Measurements from ENCODE around the gene PGLYRP3.

The PGLYRP3 gene

GRCh38 chr1:153345187-153346076, 32.7 kb upstream of the PGLYRP3 start:
- no peak overlapping the region for H3K27ac ChIP-seq (ENCODE audit: extremely low read depth, low read depth, low read length)
- H3K9me3 ChIP-seq (ENCODE audit: control insufficient read depth, insufficient read depth, low read depth, low read length): no peaks in the 10 kb centered on the region
- TF ChIP-seq EGR2 (tag by site-specific recombination; IDR thresholded peaks at IDR 0.05; ENCODE audit: low read depth) (no peak), FEZF1 (tag by site-specific recombination; IDR thresholded peaks at IDR 0.05) (no peak), ZNF529 (tag by site-specific recombination; IDR thresholded peaks at IDR 0.05; ENCODE audit: insufficient replicate concordance) (no peak), ZNF221 (tag by site-specific recombination; IDR thresholded peaks at IDR 0.05; ENCODE audit: borderline replicate concordance) (no peak), ZNF266 (tag by site-specific recombination; IDR thresholded peaks at IDR 0.05; ENCODE audit: low read depth) (no peak), ZNF274 (IDR thresholded peaks at IDR 0.05; ENCODE audit: low read length) (no peak), ZNF274 (tag by site-specific recombination; IDR thresholded peaks at IDR 0.05; ENCODE audit: borderline replicate concordance) (no peak), ZNF202 (tag by site-specific recombination; IDR thresholded peaks at IDR 0.05; ENCODE audit: borderline replicate concordance) (no peak), ZNF670 (tag by site-specific recombination; IDR thresholded peaks at IDR 0.05; ENCODE audit: low read depth) (no peak), SCRT2 (tag by site-specific recombination; IDR thresholded peaks at IDR 0.05) (no peak), ZBTB48 (tag by site-specific recombination; IDR thresholded peaks at IDR 0.05) (no peak), ZNF571 (tag by site-specific recombination; IDR thresholded peaks at IDR 0.05) (no peak), ZNF777 (tag by site-specific recombination; IDR thresholded peaks at IDR 0.05; ENCODE audit: borderline replicate concordance) (no peak), ZNF610 (tag by site-specific recombination; IDR thresholded peaks at IDR 0.05; ENCODE audit: borderline replicate concordance) (no peak)
- H3K4me1 ChIP-seq (ENCODE audit: control insufficient read depth, insufficient read depth, low read length): no peaks in the 10 kb centered on the region
- ChIA-PET CTCF (interaction anchor here (0.8 to 3.7 kb wide), 3 partner anchors 7 to 149 kb away, joined by 3 to 18 read pairs (median 5); no protein-coding TSS in a partner anchor), POLR2A (interaction anchor here (0.5 kb wide), 1 partner anchor 339 kb away, joined by 14 read pairs; no protein-coding TSS in a partner anchor)
- no peaks in the 10 kb centered on the region for H3K36me3 ChIP-seq (ENCODE audit: control insufficient read depth in 2 of 2, insufficient read depth in 1 of 2, low read length in 2 of 2)
- no peak overlapping the region for H3K4me3 ChIP-seq (ENCODE audit: low read depth, low read length)

DNA sequence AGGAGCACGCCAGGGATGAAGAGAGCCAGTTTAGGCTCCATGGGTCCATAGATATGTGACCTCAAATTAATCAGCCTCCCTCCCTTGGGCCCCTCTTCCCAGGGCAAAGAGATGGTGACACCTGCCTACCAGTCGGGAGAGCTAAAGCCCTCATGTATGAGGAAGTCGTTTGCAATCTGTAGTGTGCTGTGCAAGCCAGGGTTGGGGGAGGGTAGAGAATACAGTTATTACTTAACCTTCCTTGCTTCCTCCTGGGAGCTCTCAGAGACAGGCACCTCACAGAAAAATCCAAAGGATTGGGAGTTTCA, 31.9 kb upstream of the PGLYRP3 start:
- TF ChIP-seq PRDM1 (tag by site-specific recombination; IDR thresholded peaks at IDR 0.05): no peak
- TF ChIP-seq ZNF792 (tag by site-specific recombination; IDR thresholded peaks at IDR 0.05): no peak
- no peak for TF ChIP-seq TRIM28 (IDR thresholded peaks at IDR 0.05; ENCODE audit: borderline replicate concordance, low read length)
- TF ChIP-seq ZNF843 (tag by site-specific recombination; IDR thresholded peaks at IDR 0.05): no peak
- TF ChIP-seq ZNF791 (tag by site-specific recombination; IDR thresholded peaks at IDR 0.05): no peak
- TF ChIP-seq ZNF701 (tag by site-specific recombination; IDR thresholded peaks at IDR 0.05): no peak
- no peak for TF ChIP-seq ZNF248 (tag by site-specific recombination; IDR thresholded peaks at IDR 0.05)
- no peak for TF ChIP-seq ZNF157 (tag by site-specific recombination; IDR thresholded peaks at IDR 0.05)
- Histone ChIP-seq H3K27ac (ENCODE audit: extremely low read depth, low read depth, low read length) (no peak overlapping the region), H3K4me1 (ENCODE audit: control insufficient read depth, insufficient read depth, low read length) (no peaks in the 10 kb centered on the region), H3K9me3 (ENCODE audit: control insufficient read depth, insufficient read depth, low read depth, low read length) (no peaks in the 10 kb centered on the region), H3K36me3 (ENCODE audit: control insufficient read depth in 2 of 2, insufficient read depth in 1 of 2, low read length in 2 of 2) (no peaks in the 10 kb centered on the region), H3K4me3 (ENCODE audit: low read depth, low read length) (no peak overlapping the region)
- POLR2A ChIA-PET: no interaction called here
- CTCF ChIA-PET: interaction anchor here (0.8 to 3.7 kb wide), 3 partner anchors 8 to 150 kb away, joined by 3 to 18 read pairs (median 5); no protein-coding TSS in a partner anchor

DNA sequence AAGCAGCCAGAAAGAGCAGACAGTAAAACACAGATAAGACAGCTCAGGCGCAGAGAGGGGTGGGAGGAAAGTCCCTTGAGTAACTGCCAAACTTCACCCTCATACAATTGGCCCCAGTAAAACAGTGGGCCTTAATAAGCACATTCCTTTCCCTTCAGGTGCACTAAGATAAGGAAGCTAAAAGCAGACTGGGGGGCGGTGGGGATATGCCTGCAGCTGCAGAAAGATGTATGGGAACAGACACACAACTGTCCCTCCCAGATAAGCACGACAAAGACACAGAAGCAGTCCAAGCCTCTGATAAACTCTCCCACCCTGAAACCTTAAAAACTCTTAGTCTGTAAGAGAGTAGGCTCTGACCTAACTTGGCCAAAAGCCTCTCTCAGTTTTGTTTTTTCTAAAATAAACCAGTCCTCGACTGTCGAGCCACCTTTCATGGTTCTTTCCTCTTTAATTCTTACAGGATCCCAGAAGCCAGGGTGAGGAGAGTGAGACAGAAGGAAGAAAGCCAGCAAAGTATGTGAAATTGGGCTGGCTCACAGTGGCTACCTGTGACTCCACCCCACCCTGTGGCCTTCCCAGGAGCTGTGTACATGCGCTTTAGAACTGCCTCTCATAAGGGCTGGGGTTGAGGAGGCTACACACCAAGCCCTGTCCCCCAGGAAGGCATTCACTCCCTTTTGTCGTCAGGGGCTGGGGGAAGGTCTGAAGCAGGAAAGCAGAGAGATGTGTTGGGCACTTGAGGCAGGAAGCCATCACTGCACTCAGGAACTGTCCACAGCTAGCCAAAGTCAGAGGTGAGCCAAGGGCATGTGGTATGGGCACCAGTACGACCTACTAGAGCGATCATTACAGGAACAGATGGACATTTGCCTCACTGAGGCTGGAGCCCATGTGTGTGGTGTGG, 31.3 kb upstream of the PGLYRP3 start:
- TF ChIP-seq ZNF610 (tag by site-specific recombination; IDR thresholded peaks at IDR 0.05; ENCODE audit: borderline replicate concordance) (no peak), HIC1 (tag by site-specific recombination; IDR thresholded peaks at IDR 0.05) (no peak), ZNF596 (tag by site-specific recombination; IDR thresholded peaks at IDR 0.05) (no peak), ZNF23 (tag by site-specific recombination; IDR thresholded peaks at IDR 0.05; ENCODE audit: borderline replicate concordance) (no peak), SETDB1 (IDR thresholded peaks at IDR 0.05; ENCODE audit: insufficient read length, low read length) (no peak)
- TF ChIP-seq, protein P1, sequence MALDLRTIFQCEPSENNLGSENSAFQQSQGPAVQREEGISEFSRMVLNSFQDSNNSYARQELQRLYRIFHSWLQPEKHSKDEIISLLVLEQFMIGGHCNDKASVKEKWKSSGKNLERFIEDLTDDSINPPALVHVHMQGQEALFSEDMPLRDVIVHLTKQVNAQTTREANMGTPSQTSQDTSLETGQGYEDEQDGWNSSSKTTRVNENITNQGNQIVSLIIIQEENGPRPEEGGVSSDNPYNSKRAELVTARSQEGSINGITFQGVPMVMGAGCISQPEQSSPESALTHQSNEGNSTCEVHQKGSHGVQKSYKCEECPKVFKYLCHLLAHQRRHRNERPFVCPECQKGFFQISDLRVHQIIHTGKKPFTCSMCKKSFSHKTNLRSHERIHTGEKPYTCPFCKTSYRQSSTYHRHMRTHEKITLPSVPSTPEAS (tag by site-specific recombination; IDR thresholded peaks at IDR 0.05): no peak
- no peaks in the 10 kb centered on the region for H3K36me3 ChIP-seq (ENCODE audit: control insufficient read depth in 2 of 2, insufficient read depth in 1 of 2, low read length in 2 of 2)
- CTCF ChIA-PET: interaction anchor here (0.7 to 3.7 kb wide), 4 partner anchors 9 to 177 kb away, joined by 3 to 18 read pairs (median 4); no protein-coding TSS in a partner anchor
- POLR2A ChIA-PET: no interaction called here
- H3K4me3 ChIP-seq (ENCODE audit: low read depth, low read length): no peak overlapping the region
- no peaks in the 10 kb centered on the region for H3K9me3 ChIP-seq (ENCODE audit: control insufficient read depth, insufficient read depth, low read depth, low read length)
- H3K27ac ChIP-seq (ENCODE audit: extremely low read depth, low read depth, low read length): no peak overlapping the region
- H3K4me1 ChIP-seq (ENCODE audit: control insufficient read depth, insufficient read depth, low read length): no peaks in the 10 kb centered on the region

Data from HEK293 (cell line).